ENCODE results near the gene CRYL1.

CRYL1 gene

GRCh38 chr13:20416223-20416745, 109.4 kb downstream of the CRYL1 start:
- no peak for DNase-seq

DNA sequence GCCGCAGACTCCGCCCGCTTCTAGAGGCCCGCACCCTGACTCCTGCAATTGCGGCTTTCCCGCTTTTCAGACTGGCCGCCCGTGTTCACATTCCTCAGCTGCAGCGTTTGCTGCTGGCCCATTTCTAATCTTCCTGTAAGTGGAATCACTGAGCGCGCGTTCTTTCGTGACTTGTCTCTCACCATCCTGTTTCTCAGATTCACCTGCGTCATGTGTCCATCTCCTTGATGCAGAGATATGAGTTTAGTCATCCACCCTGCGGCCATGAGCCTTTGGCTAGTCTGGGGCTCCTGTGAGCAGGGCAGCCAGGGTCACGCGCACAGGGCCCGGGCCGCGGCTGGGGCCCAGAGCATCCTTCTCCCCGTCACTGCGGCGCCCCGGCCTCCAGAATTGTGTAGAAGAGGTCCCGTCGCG, 110.0 kb downstream of the CRYL1 start:
- no peak for DNase-seq

- DNase-seq, result no peak
Measured at GRCh38 chr13:20415306-20415679, 110.4 kb downstream of the CRYL1 start.

DNA sequence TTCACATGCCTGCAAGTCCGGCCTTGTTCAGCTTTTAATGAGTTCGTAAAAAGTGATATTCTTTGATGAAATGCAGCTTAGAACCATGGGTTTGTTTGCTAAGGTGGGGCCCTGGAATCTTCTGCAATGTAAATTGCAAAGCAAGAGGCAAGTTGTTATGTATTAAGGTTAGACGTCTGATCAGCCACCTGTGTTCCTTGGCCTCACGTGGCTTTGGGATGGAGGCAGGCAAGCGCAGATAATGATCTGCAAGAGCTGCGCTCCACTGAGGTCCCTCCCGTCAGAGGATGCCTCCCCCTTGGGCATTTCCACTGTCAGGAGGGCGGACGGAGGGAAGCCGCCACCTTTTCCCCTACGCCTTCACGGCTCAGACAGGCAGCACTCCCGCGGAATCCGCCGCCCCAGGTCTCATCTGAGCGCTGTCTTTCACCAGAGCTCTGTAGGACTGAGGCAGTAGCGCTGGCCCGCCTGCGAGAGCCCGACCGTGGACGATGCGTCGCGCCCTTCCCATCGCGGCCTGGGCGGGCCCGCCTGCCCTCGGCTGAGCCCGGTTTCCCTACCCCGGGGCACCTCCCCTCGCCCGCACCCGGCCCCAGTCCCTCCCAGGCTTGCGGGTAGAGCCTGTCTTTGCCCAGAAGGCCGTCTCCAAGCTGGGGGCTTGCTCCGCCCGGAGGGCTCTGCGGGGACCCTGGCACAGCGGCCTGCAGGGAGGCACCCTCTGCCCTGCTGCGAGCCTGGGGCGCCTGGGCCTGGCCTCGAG, 110.9 kb downstream of the CRYL1 start:
- DNase-seq, result no peak

- DNase-seq, result no peak
Measured at GRCh38 chr13:20412691-20413355, 112.8 kb downstream of the CRYL1 start.

GRCh38 chr13:20411638-20412342, 113.9 kb downstream of the CRYL1 start:
- DNase-seq, result no peak

GRCh38 chr13:20410726-20411125, 114.9 kb downstream of the CRYL1 start:
- DNase-seq, result no peak

DNA sequence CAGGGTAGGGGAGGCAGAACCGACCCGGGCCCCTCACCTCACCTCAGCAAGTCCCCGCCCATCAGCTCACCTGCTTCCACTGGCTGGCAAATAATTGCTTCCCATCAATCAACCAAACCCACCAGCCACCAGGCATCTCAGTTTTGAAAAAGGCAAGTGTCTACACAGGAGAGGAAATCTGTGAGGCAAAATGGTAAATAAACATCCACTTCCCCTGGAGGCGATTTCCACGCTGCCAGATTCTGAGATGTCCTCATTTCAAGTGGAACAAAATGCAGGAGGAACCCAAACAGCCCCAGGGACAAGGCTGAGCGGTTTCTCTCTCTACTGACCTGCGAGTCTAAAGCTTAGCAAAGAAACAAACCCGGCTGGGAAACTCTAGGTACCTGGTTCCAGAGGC, 117.5 kb downstream of the CRYL1 start:
- DNase-seq, result no peak

- DNase-seq, result no peak
Measured at GRCh38 chr13:20407759-20408158, 117.9 kb downstream of the CRYL1 start.

DNA sequence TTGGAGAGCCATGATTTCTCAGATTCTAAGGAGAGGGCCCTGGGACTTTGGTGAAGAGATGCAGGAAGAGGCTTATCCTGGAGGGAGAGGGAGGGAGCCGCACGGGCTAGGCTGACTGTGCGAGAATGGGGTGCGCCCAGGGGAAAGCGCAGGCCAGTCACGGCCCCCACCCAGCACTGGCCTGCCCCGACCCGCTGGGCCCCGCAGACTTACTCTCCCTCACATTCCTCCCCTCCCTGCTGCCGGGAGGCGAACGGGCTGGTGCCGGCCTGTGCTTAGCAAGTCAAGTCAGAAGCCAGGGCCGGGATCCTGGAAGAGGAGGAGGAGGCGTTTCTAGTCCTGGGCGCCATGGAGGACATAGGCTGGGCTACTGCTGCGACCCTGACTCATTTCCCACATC, 120.0 kb downstream of the CRYL1 start:
- no peak for DNase-seq

GRCh38 chr13:20404488-20405222, 121.0 kb downstream of the CRYL1 start:
- DNase-seq, result no peak

- DNase-seq, result no peak
Measured at GRCh38 chr13:20403826-20404225, 121.8 kb downstream of the CRYL1 start.

- DNase-seq, result no peak
Measured at GRCh38 chr13:20402881-20403280, 122.8 kb downstream of the CRYL1 start.

- DNase-seq, result no peak
Measured at GRCh38 chr13:20401931-20402856, 123.5 kb downstream of the CRYL1 start.

GRCh38 chr13:20401531-20401930, 124.1 kb downstream of the CRYL1 start:
- no peak for DNase-seq

DNA sequence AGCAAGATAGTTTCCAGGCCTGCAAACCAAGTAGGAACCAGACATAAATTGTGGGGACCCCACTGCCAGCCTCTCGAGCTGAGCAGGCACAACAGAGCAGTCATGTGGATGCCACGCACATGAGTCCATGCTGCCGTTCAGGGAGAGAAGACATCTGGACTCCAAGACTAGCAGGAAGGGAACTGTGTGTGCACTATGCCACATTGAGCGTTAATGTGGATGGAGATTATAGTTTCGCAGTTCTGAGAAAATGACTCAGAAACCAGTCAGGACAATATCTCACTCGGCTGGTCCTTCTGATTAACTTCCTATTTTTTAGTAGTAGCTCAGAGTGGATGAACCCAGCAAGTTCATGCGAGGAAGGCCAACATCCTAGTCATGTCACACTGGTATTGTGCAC, 124.9 kb downstream of the CRYL1 start:
- DNase-seq, result no peak

- DNase-seq, result no peak
Measured at GRCh38 chr13:20399961-20400360, 125.7 kb downstream of the CRYL1 start.

- no peak for DNase-seq
Measured at GRCh38 chr13:20399515-20399914, 126.1 kb downstream of the CRYL1 start.

GRCh38 chr13:20398459-20398858, 127.2 kb downstream of the CRYL1 start:
- no peak for DNase-seq

DNA sequence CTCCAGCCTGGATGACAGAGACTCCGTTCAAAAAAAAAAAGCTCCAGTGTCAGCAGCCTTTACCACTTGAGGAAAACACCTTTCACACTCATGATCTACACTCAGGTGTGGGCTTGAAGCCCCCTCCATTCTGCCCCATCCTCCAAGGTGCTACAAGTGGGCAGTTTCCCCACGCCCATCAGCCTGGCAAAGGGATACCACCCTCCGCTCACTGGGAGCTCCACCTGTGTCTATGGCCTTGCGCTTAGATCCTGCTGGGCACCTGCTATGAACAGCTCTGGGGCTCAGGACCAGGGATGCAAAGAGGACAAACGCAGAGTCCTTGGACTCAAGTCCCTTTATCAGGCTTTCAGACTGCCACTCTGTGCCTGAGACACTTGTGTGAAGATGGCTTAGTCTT, 127.8 kb downstream of the CRYL1 start:
- DNase-seq, result no peak

- no peak for DNase-seq
Measured at GRCh38 chr13:20395061-20395916, 130.4 kb downstream of the CRYL1 start.
